ENCODE measurements around the gene PRSS56.

PRSS56 gene

GRCh38 chr2:232486558-232487384 is 33.4 kb upstream of the PRSS56 start:
- no peak for DNase-seq (ENCODE audit: low spot score)

- DNase-seq (ENCODE audit: low spot score): no peak
Observed at GRCh38 chr2:232487385-232488096, 32.6 kb upstream of the PRSS56 start, which contains the start of gene ECEL1. ECEL1 (minus strand) TSS chr2:232487834; CDS start chr2:232486653, 1,181 bp downstream.

GRCh38 chr2:232488097-232488711 is 32.0 kb upstream of the PRSS56 start:
- DNase-seq (ENCODE audit: low spot score): no peak

GRCh38 chr2:232488721-232489300 is 31.4 kb upstream of the PRSS56 start:
- DNase-seq (ENCODE audit: low spot score): no peak

- no peak for DNase-seq (ENCODE audit: low spot score)
Observed at GRCh38 chr2:232489516-232490220, 30.5 kb upstream of the PRSS56 start.

GRCh38 chr2:232490221-232491138 is 29.7 kb upstream of the PRSS56 start:
- no peak for DNase-seq (ENCODE audit: low spot score)

GRCh38 chr2:232491139-232491780 is 28.9 kb upstream of the PRSS56 start:
- DNase-seq (ENCODE audit: low spot score): no peak

- no peak for DNase-seq (ENCODE audit: low spot score)
Observed at GRCh38 chr2:232492236-232492848, 27.8 kb upstream of the PRSS56 start.

GRCh38 chr2:232492963-232493700 is 27.1 kb upstream of the PRSS56 start:
- DNase-seq (ENCODE audit: low spot score): no peak

GRCh38 chr2:232493701-232494474 is 26.3 kb upstream of the PRSS56 start:
- no peak for DNase-seq (ENCODE audit: low spot score)

GRCh38 chr2:232494542-232494941 is 25.6 kb upstream of the PRSS56 start:
- no peak for DNase-seq (ENCODE audit: low spot score)

GRCh38 chr2:232495292-232495691 is 24.9 kb upstream of the PRSS56 start:
- DNase-seq (ENCODE audit: low spot score): no peak

GRCh38 chr2:232496501-232497270 is 23.5 kb upstream of the PRSS56 start:
- no peak for DNase-seq (ENCODE audit: low spot score)

- DNase-seq (ENCODE audit: low spot score): no peak
Observed at GRCh38 chr2:232497348-232497747, 22.8 kb upstream of the PRSS56 start.

GRCh38 chr2:232498452-232498851 is 21.7 kb upstream of the PRSS56 start:
- no peak for DNase-seq (ENCODE audit: low spot score)

GRCh38 chr2:232501331-232501771 is 18.8 kb upstream of the PRSS56 start:
- no peak for DNase-seq (ENCODE audit: low spot score)

GRCh38 chr2:232501794-232502390 is 18.3 kb upstream of the PRSS56 start:
- DNase-seq (ENCODE audit: low spot score): no peak
